PC-3 (cell line): ENCODE data around the gene SYNCRIP.

Experiments used
- EZH2 ChIP-seq: fragments of 300-600 bp; sonication (generic); IDR thresholded peaks from one replicate; pipeline ENCODE4 v1.6.1; 2017; ENCODE audit warnings: antibody characterized with exemption, mild to moderate bottlenecking, low read length; ENCODE audit not compliant: unreplicated experiment
- EZH2phosphoT487 ChIP-seq: fragments of 300-600 bp; sonication (generic); IDR thresholded peaks from 2 replicates; pipeline ENCODE4 v1.6.1; 2018; ENCODE audit warnings: mild to moderate bottlenecking, antibody characterized with exemption, low read length, borderline replicate concordance
- TF ChIP-seq, protein P1 (sequence below): fragments of 300-600 bp; sonication (generic); conservative IDR thresholded peaks from 2 replicates; pipeline ENCODE4 v1.5.1; 2017; ENCODE audit warnings: antibody characterized with exemption, low read depth, mild to moderate bottlenecking, low read length

DNA sequence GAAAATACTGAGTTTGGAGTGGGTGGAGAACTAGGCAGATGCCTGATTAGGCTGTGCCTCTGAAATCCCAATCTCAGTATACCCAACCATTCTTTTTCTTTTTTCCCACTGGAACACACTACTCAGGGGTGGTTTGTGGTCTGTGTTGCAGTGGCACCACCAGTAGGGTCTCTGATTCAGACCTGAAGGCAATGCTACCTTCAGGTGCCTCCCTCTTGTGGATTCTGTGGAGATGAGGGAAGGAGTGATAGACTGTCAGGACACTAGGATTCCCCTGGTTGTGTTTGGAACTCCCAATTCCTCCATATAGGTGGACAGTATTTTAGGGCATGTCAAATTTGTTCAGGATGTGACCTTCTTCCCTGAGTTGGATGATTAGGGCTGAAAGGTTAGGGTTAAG lies 47.4 kb upstream of the SYNCRIP start:
- TF ChIP-seq, protein P1, sequence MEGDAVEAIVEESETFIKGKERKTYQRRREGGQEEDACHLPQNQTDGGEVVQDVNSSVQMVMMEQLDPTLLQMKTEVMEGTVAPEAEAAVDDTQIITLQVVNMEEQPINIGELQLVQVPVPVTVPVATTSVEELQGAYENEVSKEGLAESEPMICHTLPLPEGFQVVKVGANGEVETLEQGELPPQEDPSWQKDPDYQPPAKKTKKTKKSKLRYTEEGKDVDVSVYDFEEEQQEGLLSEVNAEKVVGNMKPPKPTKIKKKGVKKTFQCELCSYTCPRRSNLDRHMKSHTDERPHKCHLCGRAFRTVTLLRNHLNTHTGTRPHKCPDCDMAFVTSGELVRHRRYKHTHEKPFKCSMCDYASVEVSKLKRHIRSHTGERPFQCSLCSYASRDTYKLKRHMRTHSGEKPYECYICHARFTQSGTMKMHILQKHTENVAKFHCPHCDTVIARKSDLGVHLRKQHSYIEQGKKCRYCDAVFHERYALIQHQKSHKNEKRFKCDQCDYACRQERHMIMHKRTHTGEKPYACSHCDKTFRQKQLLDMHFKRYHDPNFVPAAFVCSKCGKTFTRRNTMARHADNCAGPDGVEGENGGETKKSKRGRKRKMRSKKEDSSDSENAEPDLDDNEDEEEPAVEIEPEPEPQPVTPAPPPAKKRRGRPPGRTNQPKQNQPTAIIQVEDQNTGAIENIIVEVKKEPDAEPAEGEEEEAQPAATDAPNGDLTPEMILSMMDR = no peak
- no peak for TF ChIP-seq EZH2
- no peak for TF ChIP-seq EZH2phosphoT487
